ENCODE measurements around the gene TMEM100.

- TF ChIP-seq POLR2A (IDR thresholded peaks at IDR 0.05; ENCODE audit: low read depth, low read length), result no peak
- no peak for TF ChIP-seq POLR2AphosphoS5 (IDR thresholded peaks at IDR 0.05; ENCODE audit: low read depth, low read length)
These were observed 1.5 kb downstream of the TMEM100 start for GRCh38 chr17:55720919-55721836.
